Activated T-helper 1 cell treated with anti-CD3 and anti-CD28 coated beads, Interleukin-12 subunit alpha, Interleukin-12 subunit beta, Interleukin-2, Interleukin-4 antibody, amounts not matched to agents 30 ng/mL and 10 ng/mL and 1 ng/mL, durations not matched to agents 14 hours and 24 hours and 36 hours (primary cell): ENCODE results near the gene PPM1A. TPM values are rescaled to one million over a fixed set of nuclear protein-coding genes. Genes with fewer than 3 reads are reported as not detected.

Source experiments
- DNase-seq: peaks from one replicate; pipeline ENCODE4 v3.0.0; 2021; ENCODE audit warnings: low spot score
- H3K27ac Mint-ChIP-seq: one replicate; pipeline ENCODE4 v1.8.0; 2021; ENCODE audit warnings: mild to moderate bottlenecking, mixed read lengths
- H3K27me3 Mint-ChIP-seq: one replicate; pipeline ENCODE4 v1.8.0; 2022; ENCODE audit warnings: mild to moderate bottlenecking, moderate library complexity, mixed read lengths; ENCODE audit not compliant: insufficient read depth
- H3K36me3 Mint-ChIP-seq: one replicate; pipeline ENCODE4 v1.8.0; 2021; ENCODE audit warnings: low read depth, mixed read lengths
- H3K4me1 Mint-ChIP-seq: one replicate; pipeline ENCODE4 v1.8.0; 2021; ENCODE audit warnings: low read depth, mixed read lengths
- H3K4me3 Mint-ChIP-seq: one replicate; pipeline ENCODE4 v1.8.0; 2021; ENCODE audit warnings: mild to moderate bottlenecking, moderate library complexity, mixed read lengths
- H3K9me3 Mint-ChIP-seq: one replicate; pipeline ENCODE4 v1.8.0; 2021; ENCODE audit warnings: mixed read lengths
- intact Hi-C: fragments of 100-400 bp; cut with micrococcal nuclease; formaldehyde crosslinking; loops from one replicate; pipeline ENCODE4 v1.15.1; 2024
- total RNA-seq: library from RNA; stranded (reverse); gene quantifications from 2 replicates; pipeline ENCODE4 v1.2.3, GENCODE V29; 2022

Gene PPM1A
- total RNA-seq, 1 donor from 2014 or later, result 50.7 TPM

DNA sequence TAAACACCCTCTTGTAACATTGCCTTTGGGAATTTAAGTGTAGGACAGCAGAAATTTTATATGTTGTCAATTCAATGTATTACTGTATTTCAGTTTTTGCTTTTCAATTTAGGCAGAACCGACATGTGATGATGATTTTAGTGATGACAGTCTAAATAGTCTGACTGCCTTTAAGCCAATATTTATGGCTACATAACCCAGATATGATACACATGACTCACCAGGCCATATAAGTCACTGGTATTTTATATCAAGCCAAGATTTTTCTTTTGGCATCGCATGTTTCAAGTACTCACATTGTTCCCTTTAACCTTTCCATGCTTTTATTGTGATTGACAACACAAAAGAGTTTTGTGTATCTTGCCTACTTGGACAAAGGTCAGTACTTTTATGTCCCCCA, 13.6 kb upstream of the PPM1A start:
- DNase-seq, result no peak
- intact Hi-C loops, result no loop called here
- H3K36me3 Mint-ChIP-seq, result no peaks in the 10 kb centered on the region
- peaks cover 31% of the 10 kb centered on the region for H3K27me3 Mint-ChIP-seq
- H3K9me3 Mint-ChIP-seq, result peaks cover 8% of the 10 kb centered on the region
- H3K27ac Mint-ChIP-seq, result no peak overlapping the region
- H3K4me1 Mint-ChIP-seq, result no peaks in the 10 kb centered on the region
- no peak overlapping the region for H3K4me3 Mint-ChIP-seq

DNA sequence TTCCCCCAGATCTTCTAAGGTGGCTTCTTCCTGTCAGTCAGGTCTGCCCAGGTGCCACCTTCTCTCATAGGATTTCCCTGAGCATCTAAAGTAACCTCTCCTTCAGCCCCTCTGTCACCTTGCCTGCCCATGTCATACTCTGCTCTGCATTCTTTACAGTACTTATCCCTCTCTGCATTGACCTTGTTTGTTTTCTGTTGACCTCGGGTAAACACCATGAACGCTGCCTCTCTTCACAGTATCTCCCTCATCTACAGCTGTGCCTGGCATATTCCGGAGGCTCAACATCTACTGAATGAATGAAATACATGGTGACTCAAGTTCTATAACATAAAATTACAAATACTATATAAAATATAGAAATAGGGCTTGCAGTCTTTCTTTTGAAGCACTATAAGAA, 10.1 kb upstream of the PPM1A start:
- Mint-ChIP-seq H3K27ac (no peak overlapping the region), H3K36me3 (no peaks in the 10 kb centered on the region), H3K9me3 (no peaks in the 10 kb centered on the region), H3K27me3 (peaks cover 16% of the 10 kb centered on the region), H3K4me1 (no peaks in the 10 kb centered on the region), H3K4me3 (no peak overlapping the region)
- intact Hi-C loops, result no loop called here
- DNase-seq, result no peak

DNA sequence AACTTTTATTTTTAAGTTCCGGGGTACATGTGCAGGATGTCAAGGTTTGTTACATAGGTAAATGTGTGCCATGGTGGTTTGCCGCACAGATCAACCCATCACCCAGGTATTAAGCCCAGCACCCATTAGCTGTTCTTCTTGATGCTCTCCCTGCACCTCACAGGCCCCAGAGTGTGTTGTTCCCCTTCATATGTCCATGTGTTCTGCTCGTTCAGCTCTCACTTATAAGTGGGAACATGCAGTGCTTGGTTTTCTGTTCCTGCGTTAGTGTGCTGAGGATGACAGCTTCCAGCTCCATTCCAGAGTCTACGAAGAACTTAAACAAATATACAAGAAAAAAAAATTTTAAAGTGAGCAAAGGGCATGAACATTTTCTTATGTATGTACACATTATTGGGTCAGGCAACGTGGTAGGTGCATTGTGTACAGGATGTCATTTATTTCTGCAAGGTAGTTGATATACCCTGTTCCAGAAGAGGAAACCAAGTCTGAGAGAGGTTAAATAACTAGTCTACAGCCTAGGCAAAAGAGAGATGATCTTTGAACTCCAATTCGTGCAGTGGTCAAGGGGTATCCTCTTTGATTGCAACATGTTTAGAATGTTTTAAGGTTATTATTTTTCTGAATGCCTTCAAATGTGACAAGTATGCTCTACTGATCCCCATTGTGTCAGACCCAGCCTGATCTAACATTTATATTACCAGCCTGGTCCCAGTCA, 8.7 kb upstream of the PPM1A start:
- H3K9me3 Mint-ChIP-seq, result no peaks in the 10 kb centered on the region
- no peaks in the 10 kb centered on the region for H3K36me3 Mint-ChIP-seq
- peaks cover 11% of the 10 kb centered on the region for H3K27me3 Mint-ChIP-seq

DNA sequence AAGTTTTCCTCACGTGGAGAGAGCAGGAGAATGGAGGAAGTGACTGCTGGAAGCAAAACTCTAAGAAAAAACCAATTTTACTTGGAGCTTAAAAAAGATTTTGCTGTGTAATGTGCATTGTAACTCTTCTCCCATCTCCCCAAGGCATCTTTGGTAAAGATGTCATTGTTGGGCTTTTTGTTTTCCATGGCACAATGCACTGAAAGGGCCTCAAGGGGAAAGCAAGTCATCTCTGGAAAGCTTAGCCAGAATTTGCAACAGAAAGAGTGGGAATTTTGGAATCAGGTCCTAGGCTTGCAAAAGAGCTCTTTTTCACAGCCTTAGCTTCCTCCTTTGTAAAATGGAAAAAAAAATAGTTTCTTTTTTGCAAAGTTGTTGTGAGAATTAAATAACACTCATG, 7.9 kb upstream of the PPM1A start:
- intact Hi-C loops, result loop anchor here (10.0 kb wide), 1 partner anchor 1454 kb away; the partner anchor contains the start of gene HIF1A
- Mint-ChIP-seq H3K4me1 (peaks cover 12% of the 10 kb centered on the region), H3K9me3 (no peaks in the 10 kb centered on the region), H3K36me3 (no peaks in the 10 kb centered on the region), H3K27me3 (peaks cover 8% of the 10 kb centered on the region), H3K4me3 (no peak overlapping the region), H3K27ac (no peak overlapping the region)
- DNase-seq, result no peak

More for the DNA sequence above, 8.7 kb upstream of the PPM1A start:
- no peak overlapping the region for H3K27ac Mint-ChIP-seq
- intact Hi-C loops, result loop anchor here (10.0 kb wide), 1 partner anchor 1455 kb away; the partner anchor contains the start of gene HIF1A
- DNase-seq, result no peak
- H3K4me3 Mint-ChIP-seq, result no peak overlapping the region
- H3K4me1 Mint-ChIP-seq, result peaks cover 4% of the 10 kb centered on the region

DNA sequence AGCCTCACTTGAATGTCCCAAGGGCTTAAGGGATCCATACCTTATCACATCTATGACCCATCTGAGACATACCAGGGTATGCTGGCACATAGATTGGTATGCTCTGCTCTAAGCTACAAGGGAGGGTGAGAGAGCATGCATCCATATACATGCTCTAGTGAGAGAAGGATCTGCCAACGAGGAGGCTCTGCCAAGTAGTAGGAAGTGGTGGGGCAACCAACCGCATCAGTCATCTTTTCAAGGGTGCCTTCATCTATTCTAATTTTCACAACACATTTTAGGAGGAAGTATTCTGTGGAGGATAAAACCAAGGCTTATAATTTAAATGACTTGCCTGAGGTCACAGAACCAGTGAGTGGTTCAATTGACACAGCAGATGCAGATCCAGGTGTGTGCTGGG, 6.6 kb upstream of the PPM1A start:
- no peak overlapping the region for H3K27ac Mint-ChIP-seq
- peaks cover 8% of the 10 kb centered on the region for H3K27me3 Mint-ChIP-seq
- no peaks in the 10 kb centered on the region for H3K9me3 Mint-ChIP-seq
- H3K4me1 Mint-ChIP-seq, result peaks cover 17% of the 10 kb centered on the region
- DNase-seq, result no peak
- no peaks in the 10 kb centered on the region for H3K36me3 Mint-ChIP-seq
- no peak overlapping the region for H3K4me3 Mint-ChIP-seq
- intact Hi-C loops, result loop anchor here (10.0 kb wide), 1 partner anchor 1452 kb away; the partner anchor contains the start of gene HIF1A

DNA sequence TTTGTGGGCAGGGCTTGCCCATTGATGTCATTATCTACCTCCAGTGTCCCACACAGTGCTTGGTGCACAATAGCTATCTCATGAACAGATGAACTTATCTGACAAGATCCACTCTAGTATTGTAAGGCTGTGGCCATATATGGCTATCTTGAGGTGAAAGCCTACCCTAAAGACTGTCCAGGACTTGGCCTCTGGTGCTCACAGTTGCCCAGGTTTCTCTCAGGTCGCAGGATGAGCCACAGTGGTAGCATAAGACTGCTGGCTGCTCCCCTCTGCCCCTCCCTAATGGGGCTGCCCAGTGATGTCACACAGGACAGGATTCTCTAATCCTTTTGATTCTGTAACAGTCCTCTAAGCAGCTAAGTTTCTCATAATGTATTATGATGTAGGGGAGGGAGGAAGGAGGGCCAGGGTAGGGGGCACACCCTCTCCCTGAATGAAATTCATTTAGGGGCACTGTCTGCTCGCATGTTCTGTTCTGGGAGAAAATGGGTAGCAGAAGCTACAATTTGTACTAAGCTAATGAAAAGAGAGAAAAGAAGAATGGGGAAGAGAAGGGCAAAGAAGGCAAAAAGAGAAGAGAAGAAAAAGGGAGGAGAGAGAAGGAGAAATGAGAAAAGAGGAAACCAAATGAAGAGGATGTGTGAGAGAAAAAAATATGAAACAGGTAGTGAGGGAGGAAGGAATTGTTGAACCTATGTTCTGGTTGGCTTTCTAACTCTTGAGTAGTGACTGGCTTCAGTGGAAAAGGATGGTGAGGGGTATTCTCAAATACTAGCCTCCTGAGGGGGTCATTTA, 3.4 kb upstream of the PPM1A start:
- Mint-ChIP-seq H3K9me3 (no peaks in the 10 kb centered on the region), H3K4me3 (no peak overlapping the region), H3K27ac (no peak overlapping the region), H3K4me1 (peaks cover 32% of the 10 kb centered on the region), H3K27me3 (no peaks in the 10 kb centered on the region), H3K36me3 (peaks cover 2% of the 10 kb centered on the region)
- intact Hi-C loops, result loop anchor here (5.0 to 10.0 kb wide), 4 partner anchors 507 to 1449 kb away; partner anchors contain the start of gene HIF1A
- no peak for DNase-seq

DNA sequence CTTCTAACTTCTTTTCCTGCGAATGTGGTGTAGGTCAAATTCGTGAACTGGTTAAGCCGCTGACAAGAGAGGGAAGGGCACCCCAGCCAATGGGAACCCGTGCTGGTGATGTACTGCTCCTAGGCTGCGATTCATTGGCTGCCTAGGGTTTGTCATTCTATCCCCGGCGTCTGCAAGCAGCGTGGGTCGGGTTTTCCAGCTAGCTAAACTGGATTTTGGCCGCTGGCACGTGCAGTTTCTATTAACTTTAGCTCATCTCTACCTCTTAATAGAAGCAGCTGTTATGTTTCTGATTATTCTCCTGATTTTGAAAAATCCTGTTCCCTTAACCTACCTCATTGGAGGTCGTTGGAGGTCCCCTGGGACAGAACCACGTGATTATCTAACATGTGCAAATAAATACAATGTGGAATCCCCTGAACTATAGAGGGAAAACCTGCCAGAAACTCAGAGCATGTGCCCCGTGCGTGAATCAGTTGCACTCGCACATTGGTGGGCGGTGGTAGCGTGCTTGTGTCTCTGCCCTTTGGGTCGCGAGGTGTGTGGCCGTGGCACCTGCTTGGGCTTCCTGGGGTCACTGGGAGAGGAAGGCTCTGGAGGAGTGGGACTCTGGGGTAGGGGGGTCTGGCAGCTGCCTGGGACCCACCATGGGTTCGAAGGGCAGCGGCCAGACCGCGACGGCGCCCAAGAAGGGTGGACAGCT, 876 bp upstream of the PPM1A start:
- H3K4me1 Mint-ChIP-seq, result peaks cover 58% of the 10 kb centered on the region
- H3K4me3 Mint-ChIP-seq, result peak overlapping the region; percentile 96
- peaks cover 4% of the 10 kb centered on the region for H3K36me3 Mint-ChIP-seq
- DNase-seq, result peak; percentile 81
- H3K27me3 Mint-ChIP-seq, result no peaks in the 10 kb centered on the region
- H3K9me3 Mint-ChIP-seq, result no peaks in the 10 kb centered on the region
- intact Hi-C loops, result loop anchor here (1.0 to 10.0 kb wide), 12 partner anchors 43 to 1949 kb away; partner anchors contain the start of genes ARID4A, DHRS7, HIF1A and KIAA0586
- peak overlapping the region; percentile 100 for H3K27ac Mint-ChIP-seq

DNA sequence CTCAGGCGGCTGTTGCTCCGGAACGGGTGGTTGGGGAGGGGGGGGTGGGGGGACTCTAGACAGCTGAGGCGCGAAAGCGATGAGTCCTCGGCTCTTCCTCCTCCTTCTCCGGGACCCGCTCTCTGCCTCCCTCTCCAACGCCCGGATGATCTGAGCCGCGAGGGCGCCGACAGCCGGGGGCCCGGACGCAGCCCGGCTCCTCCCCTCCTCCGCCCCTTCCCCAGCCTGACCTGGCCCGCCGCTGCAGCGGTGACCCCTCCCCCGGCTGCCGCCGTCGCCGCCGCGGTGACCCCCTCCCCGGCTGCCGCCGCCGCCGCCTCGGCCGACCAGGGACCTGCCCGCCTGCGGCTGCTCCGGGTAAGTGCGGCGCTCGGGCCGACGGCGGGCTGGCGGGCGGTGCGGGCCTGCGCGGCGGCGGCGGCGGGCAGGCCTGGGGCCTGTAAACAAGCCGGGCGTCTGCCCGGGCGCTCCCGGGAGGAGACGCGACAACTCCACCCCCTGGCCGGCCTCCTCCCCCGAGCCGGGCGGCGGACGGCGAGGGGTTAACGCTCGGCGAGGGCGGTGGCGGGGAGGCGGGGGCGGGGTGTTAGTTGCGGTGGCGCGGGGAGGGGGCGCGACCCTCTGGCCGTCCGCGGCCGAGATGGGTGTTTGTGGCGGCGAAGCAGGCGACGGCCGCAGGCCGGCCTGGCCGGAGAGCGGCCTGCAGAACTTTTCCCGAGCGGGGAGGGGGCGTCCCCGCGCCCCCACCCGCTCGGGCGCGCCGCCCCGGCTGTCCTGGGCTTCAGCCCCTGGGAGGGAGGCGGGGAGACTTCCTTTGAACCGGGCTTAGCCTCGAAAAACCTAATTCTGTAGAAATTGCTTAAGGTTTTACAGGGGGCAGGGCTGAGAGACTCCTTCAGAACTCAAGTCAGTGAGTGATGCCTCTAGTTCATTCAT, 568 bp downstream of the PPM1A start:
- no peaks in the 10 kb centered on the region for H3K9me3 Mint-ChIP-seq
- H3K4me3 Mint-ChIP-seq, result peak overlapping the region; percentile 87
- intact Hi-C loops, result loop anchor here (1.0 to 10.0 kb wide), 11 partner anchors 11 to 1951 kb away; partner anchors contain the start of genes ARID4A, HIF1A, KIAA0586 and TIMM9
- H3K27me3 Mint-ChIP-seq, result no peaks in the 10 kb centered on the region
- peak; percentile 63 for DNase-seq
- H3K36me3 Mint-ChIP-seq, result peaks cover 7% of the 10 kb centered on the region
- H3K27ac Mint-ChIP-seq, result peak overlapping the region; percentile 60
- peaks cover 65% of the 10 kb centered on the region for H3K4me1 Mint-ChIP-seq

DNA sequence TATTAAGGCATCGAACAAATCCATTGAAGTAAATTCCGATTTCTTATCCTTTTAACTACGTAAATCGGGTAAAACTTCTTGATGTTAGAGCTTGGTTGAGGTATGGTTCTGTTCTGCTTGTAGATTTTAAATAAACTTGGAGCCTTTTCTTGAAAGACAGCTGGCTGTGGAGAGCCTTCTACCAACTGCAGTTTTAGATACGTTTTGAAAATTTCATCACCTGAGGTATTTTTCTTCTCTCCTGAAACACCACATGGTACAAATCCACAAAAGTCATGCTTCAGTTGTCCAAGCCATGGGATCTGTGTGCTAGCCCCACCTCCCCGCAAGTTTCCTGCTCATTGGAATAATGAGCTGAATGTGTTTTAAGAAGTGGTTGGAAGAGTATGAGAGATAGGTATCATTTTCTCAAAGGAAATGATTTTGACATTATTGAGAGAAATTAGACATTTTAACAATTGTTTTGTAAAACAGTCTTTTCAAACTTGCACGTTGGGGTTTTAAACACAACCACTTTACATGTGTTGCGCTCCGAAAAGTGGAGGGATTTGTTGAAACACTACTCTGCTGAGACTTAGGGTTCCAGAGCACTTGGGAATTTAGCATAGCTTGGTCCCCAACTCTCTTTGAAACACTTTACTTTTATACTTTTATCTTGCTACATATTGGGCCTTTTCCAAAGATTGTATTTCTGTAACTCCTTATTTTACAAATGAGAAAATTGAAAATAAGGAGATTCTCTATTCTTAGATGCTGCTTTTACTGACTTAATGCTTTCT, 1.4 kb downstream of the PPM1A start:
- intact Hi-C loops, result loop anchor here (1.0 to 5.0 kb wide), 4 partner anchors 10 to 487 kb away; no protein-coding TSS in a partner anchor
- Mint-ChIP-seq H3K27ac (peak overlapping the region; percentile 60), H3K4me1 (peaks cover 64% of the 10 kb centered on the region)

DNA sequence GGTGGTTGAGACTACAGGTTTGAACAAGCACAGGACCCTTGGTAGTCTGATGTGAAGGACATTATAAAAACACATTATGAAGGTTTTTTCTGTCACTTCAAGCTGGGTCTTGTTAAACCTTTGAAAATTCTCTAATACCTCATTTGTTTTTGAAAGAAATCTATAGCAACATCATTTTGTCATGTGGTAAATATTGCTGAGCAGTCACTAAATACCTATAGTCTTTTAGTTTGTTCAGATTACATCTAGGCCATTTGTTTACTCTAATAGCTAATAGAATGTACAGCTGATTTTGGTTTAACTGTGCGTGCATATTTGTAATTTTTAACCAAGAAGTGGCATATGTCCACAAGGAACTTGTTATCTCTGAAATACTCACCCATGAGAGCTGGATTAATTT, 2.9 kb downstream of the PPM1A start:
- Mint-ChIP-seq H3K36me3 (peaks cover 7% of the 10 kb centered on the region), H3K9me3 (no peaks in the 10 kb centered on the region), H3K27ac (no peak overlapping the region), H3K4me3 (peak overlapping the region; percentile 27), H3K27me3 (no peaks in the 10 kb centered on the region), H3K4me1 (peaks cover 56% of the 10 kb centered on the region)
- DNase-seq, result no peak
- intact Hi-C loops, result loop anchor here (2.0 to 5.0 kb wide), 2 partner anchors 15 to 485 kb away; no protein-coding TSS in a partner anchor

More for the DNA sequence above, 1.4 kb downstream of the PPM1A start:
- peaks cover 7% of the 10 kb centered on the region for H3K36me3 Mint-ChIP-seq
- H3K27me3 Mint-ChIP-seq, result no peaks in the 10 kb centered on the region
- no peaks in the 10 kb centered on the region for H3K9me3 Mint-ChIP-seq
- peak overlapping the region; percentile 87 for H3K4me3 Mint-ChIP-seq
- no peak for DNase-seq

DNA sequence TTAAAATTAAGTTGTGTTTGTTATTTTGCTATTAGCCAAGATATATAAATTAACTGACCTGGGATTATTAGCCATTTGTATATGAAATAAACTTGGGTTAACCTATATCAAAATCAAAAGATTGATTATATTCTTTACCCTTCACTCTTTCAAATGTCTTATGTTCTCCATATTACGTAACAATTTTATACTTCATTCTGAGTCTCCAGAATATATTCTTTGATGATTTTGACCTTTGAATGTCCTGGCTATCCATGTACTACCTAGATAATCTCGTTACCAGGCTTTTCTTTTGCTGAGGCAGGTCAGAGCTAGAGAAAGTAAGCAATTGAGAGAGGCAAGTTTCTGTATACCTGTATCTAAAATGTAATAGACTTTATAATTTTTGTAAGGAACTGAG, 3.6 kb downstream of the PPM1A start:
- H3K9me3 Mint-ChIP-seq, result no peaks in the 10 kb centered on the region
- H3K4me3 Mint-ChIP-seq, result no peak overlapping the region
- no peaks in the 10 kb centered on the region for H3K27me3 Mint-ChIP-seq
- no peak for DNase-seq
- peaks cover 51% of the 10 kb centered on the region for H3K4me1 Mint-ChIP-seq
- no peak overlapping the region for H3K27ac Mint-ChIP-seq
- H3K36me3 Mint-ChIP-seq, result peaks cover 7% of the 10 kb centered on the region
- intact Hi-C loops, result loop anchor here (5.0 kb wide), 1 partner anchor 485 kb away; no protein-coding TSS in a partner anchor
